Type B pancreatic cell (in vitro differentiated cells): Measurements from ENCODE around the gene HIPK4. TPM values are rescaled to one million over a fixed set of nuclear protein-coding genes. Genes with fewer than 3 reads are reported as not detected.

Source experiments
- DNase-seq: peaks from one replicate; pipeline ENCODE4 v3.0.0; 2021; ENCODE audit warnings: mixed read lengths; ENCODE audit not compliant: unreplicated experiment; ENCODE audit errors: extremely low spot score
- H3K27ac Mint-ChIP-seq: 2 replicates; pipeline ENCODE4 v1.8.0; 2021; ENCODE audit warnings: mild to moderate bottlenecking, mixed read lengths
- H3K27me3 Mint-ChIP-seq: 2 replicates; pipeline ENCODE4 v1.8.0; 2021; ENCODE audit warnings: mixed read lengths
- H3K36me3 Mint-ChIP-seq: 2 replicates; pipeline ENCODE4 v1.8.0; 2021; ENCODE audit warnings: mixed read lengths
- H3K4me1 Mint-ChIP-seq: one replicate; pipeline ENCODE4 v1.8.0; 2021; ENCODE audit warnings: mixed read lengths; ENCODE audit not compliant: unreplicated experiment
- H3K4me3 Mint-ChIP-seq: 2 replicates; pipeline ENCODE4 v1.8.0; 2021; ENCODE audit warnings: mild to moderate bottlenecking, mixed read lengths
- H3K9me3 Mint-ChIP-seq: 2 replicates; pipeline ENCODE4 v1.8.0; 2021; ENCODE audit warnings: mixed read lengths
- total RNA-seq: library from RNA; stranded (reverse); gene quantifications from 2 replicates; pipeline ENCODE4 v1.2.1, GENCODE V29; 2021; ENCODE audit warnings: low replicate concordance
- TF ChIP-seq, protein P1 (sequence below): fragments of 200-600 bp; sonication (generic); conservative IDR thresholded peaks from 2 replicates; pipeline ENCODE4 v1.5.0; 2021; ENCODE audit warnings: antibody characterized with exemption, mild to moderate bottlenecking

The HIPK4 gene
- total RNA-seq, 1 donor from 2014 or later = not detected

DNA sequence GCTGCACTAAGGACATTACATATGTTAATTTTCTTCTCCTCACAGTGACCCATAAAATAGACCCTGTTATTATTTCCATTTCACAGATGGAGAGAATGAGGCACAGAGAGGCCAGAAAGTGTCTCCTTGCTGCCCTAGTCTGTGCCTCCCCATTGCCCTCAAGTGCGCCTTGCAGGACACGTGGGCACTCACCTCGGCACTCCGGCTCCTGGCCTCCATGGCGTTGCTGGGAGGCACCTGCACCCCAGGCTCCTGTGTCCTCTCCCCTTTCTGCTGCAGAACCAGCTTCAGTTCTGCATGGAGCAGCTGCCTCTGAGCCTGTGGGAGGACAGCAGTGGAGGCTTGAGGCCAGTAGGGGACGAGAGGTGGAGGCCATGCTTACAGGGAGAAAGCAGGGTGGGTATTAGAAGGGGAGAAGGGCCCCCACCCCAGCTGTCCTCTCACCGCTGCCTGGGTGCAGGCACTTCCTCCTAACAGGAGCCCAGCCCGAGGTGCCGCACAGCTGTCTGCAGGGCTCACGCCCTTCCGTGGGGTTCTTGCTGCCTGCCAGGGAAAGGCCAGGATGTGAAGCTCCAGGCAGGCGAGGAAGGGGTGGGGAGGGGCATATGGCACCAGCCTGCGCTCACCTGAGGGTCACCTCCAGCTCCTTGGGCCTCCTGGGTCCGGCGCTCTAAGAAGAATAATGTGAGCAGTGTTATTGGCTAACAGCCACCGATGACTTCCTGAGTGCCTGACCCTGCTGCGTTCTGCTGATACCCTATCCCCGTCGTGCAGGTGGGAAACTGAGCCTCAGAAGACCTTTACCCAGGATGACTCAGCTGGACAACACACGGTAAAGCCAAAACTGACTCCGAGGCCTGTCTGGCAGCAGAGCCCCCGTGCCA is 18.0 kb upstream of the HIPK4 start:
- Mint-ChIP-seq H3K27me3 (no peaks in the 10 kb centered on the region), H3K36me3 (no peaks in the 10 kb centered on the region), H3K27ac (no peak overlapping the region), H3K9me3 (no peaks in the 10 kb centered on the region), H3K4me3 (no peak overlapping the region), H3K4me1 (peaks cover 4% of the 10 kb centered on the region)
- TF ChIP-seq, protein P1, sequence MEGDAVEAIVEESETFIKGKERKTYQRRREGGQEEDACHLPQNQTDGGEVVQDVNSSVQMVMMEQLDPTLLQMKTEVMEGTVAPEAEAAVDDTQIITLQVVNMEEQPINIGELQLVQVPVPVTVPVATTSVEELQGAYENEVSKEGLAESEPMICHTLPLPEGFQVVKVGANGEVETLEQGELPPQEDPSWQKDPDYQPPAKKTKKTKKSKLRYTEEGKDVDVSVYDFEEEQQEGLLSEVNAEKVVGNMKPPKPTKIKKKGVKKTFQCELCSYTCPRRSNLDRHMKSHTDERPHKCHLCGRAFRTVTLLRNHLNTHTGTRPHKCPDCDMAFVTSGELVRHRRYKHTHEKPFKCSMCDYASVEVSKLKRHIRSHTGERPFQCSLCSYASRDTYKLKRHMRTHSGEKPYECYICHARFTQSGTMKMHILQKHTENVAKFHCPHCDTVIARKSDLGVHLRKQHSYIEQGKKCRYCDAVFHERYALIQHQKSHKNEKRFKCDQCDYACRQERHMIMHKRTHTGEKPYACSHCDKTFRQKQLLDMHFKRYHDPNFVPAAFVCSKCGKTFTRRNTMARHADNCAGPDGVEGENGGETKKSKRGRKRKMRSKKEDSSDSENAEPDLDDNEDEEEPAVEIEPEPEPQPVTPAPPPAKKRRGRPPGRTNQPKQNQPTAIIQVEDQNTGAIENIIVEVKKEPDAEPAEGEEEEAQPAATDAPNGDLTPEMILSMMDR = no peak
- no peak for DNase-seq

DNA sequence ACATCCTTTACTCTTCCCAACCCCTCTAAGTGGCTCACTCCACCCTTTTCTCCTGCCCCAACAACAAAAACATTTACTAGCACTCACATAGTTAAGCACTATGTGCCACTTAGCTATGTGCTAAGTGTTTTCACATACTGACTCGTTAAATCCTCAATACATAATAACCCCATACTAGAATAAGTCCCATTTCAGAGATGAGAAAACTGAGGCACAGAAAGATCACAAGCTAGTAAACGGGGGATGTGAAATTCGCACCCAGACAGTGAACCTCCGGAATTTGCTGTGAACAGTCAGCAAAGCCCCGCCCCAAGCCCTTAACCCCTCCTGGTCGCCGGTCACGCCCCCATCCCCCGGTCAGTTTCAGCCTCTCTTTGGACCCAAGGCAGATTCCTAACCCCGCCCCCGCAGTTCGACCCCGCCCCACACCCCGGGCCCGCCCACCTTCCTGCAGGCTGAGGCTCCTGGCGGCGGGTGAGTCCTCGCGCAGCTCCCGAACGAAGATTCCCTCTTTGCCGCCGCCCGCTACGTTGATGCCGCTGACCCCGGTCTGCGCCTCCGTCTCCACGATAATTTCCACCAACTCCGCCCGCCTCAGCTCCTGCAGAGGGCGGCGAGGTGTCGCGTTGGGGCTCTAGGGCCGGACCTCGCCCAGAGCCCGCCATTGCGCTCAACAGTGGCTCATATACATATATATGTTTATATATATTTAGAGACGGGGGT is 13.4 kb upstream of the HIPK4 start:
- peak; percentile 93 for DNase-seq
- Mint-ChIP-seq H3K4me1 (peaks cover 22% of the 10 kb centered on the region), H3K27me3 (peaks cover 3% of the 10 kb centered on the region), H3K9me3 (no peaks in the 10 kb centered on the region), H3K4me3 (peak overlapping the region; percentile 92), H3K36me3 (peaks cover 5% of the 10 kb centered on the region), H3K27ac (peak overlapping the region; percentile 66)
- TF ChIP-seq, protein P1 = peak; percentile 36

DNA sequence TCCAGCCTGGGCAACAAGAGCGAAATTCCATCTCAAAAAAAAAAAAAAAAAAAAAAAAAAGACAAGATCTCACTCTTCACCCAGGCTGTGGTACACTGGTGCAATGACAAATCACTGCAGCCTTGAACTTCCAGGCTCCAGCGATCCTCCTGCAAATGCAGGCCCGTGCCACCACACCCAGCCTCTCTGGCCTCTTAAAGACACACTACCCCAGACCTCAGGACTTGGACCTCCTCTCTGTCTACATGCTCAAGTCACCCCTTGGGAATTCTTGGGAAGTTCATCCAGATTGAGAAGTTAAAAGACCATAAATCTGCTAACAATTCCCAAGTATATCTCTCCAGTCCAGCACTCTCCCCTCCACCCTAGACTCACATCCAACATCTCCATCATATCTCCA is 10.6 kb upstream of the HIPK4 start:
- no peak overlapping the region for H3K27ac Mint-ChIP-seq
- H3K27me3 Mint-ChIP-seq = peaks cover 3% of the 10 kb centered on the region
- H3K9me3 Mint-ChIP-seq = no peaks in the 10 kb centered on the region
- peaks cover 22% of the 10 kb centered on the region for H3K4me1 Mint-ChIP-seq
- TF ChIP-seq, protein P1 = no peak
- peak overlapping the region; percentile 10 for H3K4me3 Mint-ChIP-seq
- DNase-seq = no peak
- peaks cover 5% of the 10 kb centered on the region for H3K36me3 Mint-ChIP-seq

DNA sequence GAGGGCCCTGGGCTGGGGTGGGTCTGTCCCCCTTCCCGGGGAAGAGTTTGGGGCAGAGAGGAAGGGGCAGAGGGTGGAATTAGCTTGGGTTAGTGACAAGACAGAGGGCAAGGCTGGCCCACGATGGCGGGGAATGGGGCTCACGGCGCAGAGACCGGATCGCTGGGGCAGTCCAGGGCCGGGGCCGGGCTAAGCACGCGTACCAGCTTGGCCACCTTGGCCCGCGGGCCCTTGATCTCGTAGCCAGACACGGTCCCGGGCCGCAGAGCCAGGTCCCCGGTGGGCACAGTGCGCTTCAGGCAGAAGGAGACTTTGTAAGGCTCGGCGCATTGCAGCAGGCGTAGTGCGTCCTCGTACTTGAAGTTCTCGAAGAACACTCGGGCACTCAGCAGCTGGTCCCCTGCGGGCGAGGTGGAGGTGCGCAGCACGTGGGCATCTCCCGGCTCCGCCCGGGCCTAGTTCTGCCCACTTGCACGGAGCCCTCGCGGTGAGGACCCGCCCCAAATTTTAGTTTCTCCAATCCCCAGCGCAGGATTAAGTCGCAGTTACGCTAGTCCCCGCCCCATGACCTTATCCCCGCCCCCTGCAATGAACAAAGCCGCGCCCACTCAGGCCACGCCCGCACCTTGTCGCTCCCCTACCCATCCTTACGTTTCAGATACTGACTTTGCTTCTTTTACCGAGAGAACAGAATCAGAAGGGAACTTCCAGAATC is 8.6 kb upstream of the HIPK4 start:
- H3K27ac Mint-ChIP-seq = no peak overlapping the region
- TF ChIP-seq, protein P1 = no peak
- no peaks in the 10 kb centered on the region for H3K9me3 Mint-ChIP-seq
- H3K4me3 Mint-ChIP-seq = no peak overlapping the region
- H3K27me3 Mint-ChIP-seq = peaks cover 3% of the 10 kb centered on the region
- peaks cover 5% of the 10 kb centered on the region for H3K36me3 Mint-ChIP-seq
- no peak for DNase-seq
- H3K4me1 Mint-ChIP-seq = peaks cover 22% of the 10 kb centered on the region

DNA sequence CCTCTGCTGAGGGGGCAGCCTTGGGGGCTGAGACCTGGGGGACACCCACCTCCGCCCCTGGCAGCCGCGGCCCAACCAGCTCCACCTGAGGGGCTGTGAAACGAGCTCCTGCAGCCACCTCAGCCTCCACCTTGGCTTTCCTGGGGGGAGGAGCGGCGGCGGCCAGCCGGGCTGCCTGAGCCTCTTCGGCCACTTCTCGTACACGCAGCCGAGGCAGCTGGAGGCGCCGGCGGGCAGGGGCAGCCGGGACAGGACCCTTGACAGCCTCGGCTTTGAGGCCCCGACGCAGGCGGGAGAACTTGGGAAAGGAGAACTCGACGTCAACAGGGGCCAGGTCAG is 7.6 kb upstream of the HIPK4 start:
- H3K27ac Mint-ChIP-seq = no peak overlapping the region
- peaks cover 3% of the 10 kb centered on the region for H3K27me3 Mint-ChIP-seq
- TF ChIP-seq, protein P1 = no peak
- H3K36me3 Mint-ChIP-seq = peaks cover 5% of the 10 kb centered on the region
- H3K4me1 Mint-ChIP-seq = peaks cover 18% of the 10 kb centered on the region
- DNase-seq = no peak
- no peaks in the 10 kb centered on the region for H3K9me3 Mint-ChIP-seq
- no peak overlapping the region for H3K4me3 Mint-ChIP-seq
